Testis (tissue), 3 donors: ENCODE results near the gene SH3RF1. TPM values are rescaled to one million over a fixed set of nuclear protein-coding genes. Genes with fewer than 3 reads are reported as not detected.

Source experiments
- DNase-seq: peaks from one replicate; pipeline ENCODE4 v3.0.0-alpha.2; 2019
- H3K27ac ChIP-seq, 2 donors: fragments of 200-600 bp; sonication (generic); one replicate each; pipeline ENCODE4 v1.5.1; 2019
- H3K27me3 ChIP-seq: fragments of 200-600 bp; sonication (generic); one replicate; pipeline ENCODE4 v1.5.1; 2019
- H3K36me3 ChIP-seq: fragments of 200-600 bp; sonication (generic); one replicate; pipeline ENCODE4 v1.5.1; 2017; ENCODE audit warnings: low read depth; ENCODE audit errors: missing control alignments
- H3K4me1 ChIP-seq: fragments of 200-600 bp; sonication (generic); one replicate; pipeline ENCODE4 v1.5.1; 2019
- H3K4me3 ChIP-seq, 2 donors: fragments of 200-600 bp; sonication (generic); one replicate each; pipeline ENCODE4 v1.5.1; 2017 to 2019
- H3K9me3 ChIP-seq: fragments of 200-600 bp; sonication (generic); one replicate; pipeline ENCODE4 v1.5.1; 2017
- CTCF ChIP-seq, 3 experiments: fragments of 450-650 bp in 2 of 3; fragments of 200-600 bp in 1 of 3; sonication (generic) in 1 of 3; IDR thresholded peaks; one replicate each; pipeline ENCODE4 v1.5.1; 2016 to 2019; ENCODE audit warnings: antibody characterized with exemption in 3 of 3, mild to moderate bottlenecking in 2 of 3, moderate library complexity in 1 of 3
- POLR2A ChIP-seq: fragments of 450-650 bp; IDR thresholded peaks from one replicate; pipeline ENCODE4 v1.6.1; 2017; ENCODE audit warnings: antibody characterized with exemption, mild to moderate bottlenecking, moderate library complexity
- WGBS, 2 donors: methylation state at CpG; one replicate each; pipeline ENCODE4 v1.1.5; 2018; 5-methylcytosine and 5-hydroxymethylcytosine counted together
- intact Hi-C: fragments of 100-400 bp; cut with DNase I; formaldehyde crosslinking; loops from one replicate; pipeline ENCODE4 v1.15.1; 2023; ENCODE audit warnings: low total_unique reads
- polyA plus RNA-seq: library from polyadenylated mRNA; stranded (reverse); fragments of 350-450 nt; fragmentation: Illumina TruSeq; extraction: RNeasy Lipid Tissue Mini Kit (QIAGEN cat#74804); gene quantifications from one replicate; pipeline ENCODE4 v1.2.3, GENCODE V29; 2014; ENCODE audit warnings: low read depth, low replicate concordance; ENCODE audit not compliant: insufficient read depth
- total RNA-seq, 2 donors: library from RNA; depleted of rRNA; stranded (reverse); fragments of >200 nt; gene quantifications; one replicate each; pipeline ENCODE4 v1.2.3, GENCODE V29; 2016

The SH3RF1 gene
- total and polyA plus RNA-seq, 3 donors from 2014 or later, result 15.1 to 38.9 (median 26.4) TPM

- Histone ChIP-seq H3K27ac (no peak overlapping the region), H3K9me3 (no peaks in the 10 kb centered on the region), H3K36me3 (no peaks in the 10 kb centered on the region), H3K27me3 (no peaks in the 10 kb centered on the region), H3K4me1 (no peaks in the 10 kb centered on the region), H3K4me3 (no peak overlapping the region)
- TF ChIP-seq POLR2A (no peak), CTCF (IDR thresholded peaks at IDR 0.05) (no peak)
- 77 to 95% methylated on average over 4 of the region's 4 CpGs for whole genome bisulfite sequencing, 2 donors
- intact Hi-C loops, result no loop called here
- DNase-seq, result no peak
Observed at GRCh38 chr4:169231647-169232262, 39.0 kb downstream of the SH3RF1 start.

GRCh38 chr4:169229571-169230028 lies 41.2 kb downstream of the SH3RF1 start:
- H3K9me3 ChIP-seq, result no peaks in the 10 kb centered on the region
- no peak overlapping the region for H3K27ac ChIP-seq
- no peak overlapping the region for H3K4me3 ChIP-seq
- H3K4me1 ChIP-seq, result no peaks in the 10 kb centered on the region
- TF ChIP-seq POLR2A, result no peak
- TF ChIP-seq CTCF (IDR thresholded peaks at IDR 0.05), result no peak
- intact Hi-C loops, result no loop called here
- 49 to 60% methylated on average over 5 to 6 of the region's 6 CpGs for WGBS, 2 donors
- H3K27me3 ChIP-seq, result no peaks in the 10 kb centered on the region
- no peak for DNase-seq
- no peaks in the 10 kb centered on the region for H3K36me3 ChIP-seq

GRCh38 chr4:169228076-169228475 lies 42.7 kb downstream of the SH3RF1 start:
- intact Hi-C loops, result no loop called here
- no peak for TF ChIP-seq CTCF (IDR thresholded peaks at IDR 0.05)
- TF ChIP-seq POLR2A, result no peak
- Histone ChIP-seq H3K36me3 (no peaks in the 10 kb centered on the region), H3K4me3 (no peak overlapping the region), H3K9me3 (no peaks in the 10 kb centered on the region), H3K27me3 (no peaks in the 10 kb centered on the region), H3K27ac (no peak overlapping the region), H3K4me1 (no peaks in the 10 kb centered on the region)
- WGBS, 2 donors, result 65 to 88% methylated on average over 1 of the region's 1 CpG
- no peak for DNase-seq

GRCh38 chr4:169226565-169226964 lies 44.2 kb downstream of the SH3RF1 start:
- Histone ChIP-seq H3K9me3 (no peaks in the 10 kb centered on the region), H3K36me3 (no peaks in the 10 kb centered on the region), H3K4me3 (no peak overlapping the region), H3K27me3 (no peaks in the 10 kb centered on the region), H3K27ac (no peak overlapping the region), H3K4me1 (no peaks in the 10 kb centered on the region)
- DNase-seq, result no peak
- intact Hi-C loops, result no loop called here
- TF ChIP-seq CTCF (IDR thresholded peaks at IDR 0.05) (no peak), POLR2A (no peak)

- intact Hi-C loops, result no loop called here
- Histone ChIP-seq H3K27ac (no peak overlapping the region), H3K9me3 (no peaks in the 10 kb centered on the region), H3K4me3 (no peak overlapping the region), H3K36me3 (no peaks in the 10 kb centered on the region), H3K4me1 (no peaks in the 10 kb centered on the region), H3K27me3 (no peaks in the 10 kb centered on the region)
- TF ChIP-seq CTCF (IDR thresholded peaks at IDR 0.05), result no peak
- no peak for TF ChIP-seq POLR2A
- DNase-seq, result no peak
- 32 to 62% methylated on average over 2 of the region's 2 CpGs for WGBS, 2 donors
Observed at GRCh38 chr4:169225812-169226211, 44.9 kb downstream of the SH3RF1 start.
